ENCODE results near the gene VAV1.
"Not testable (repeated sequence)": the region's sequence is repeated elsewhere in the genome, so short reads cannot be mapped to it uniquely, and the experiment has no call there.

The VAV1 gene

GRCh38 chr19:6737873-6738786, 34.4 kb upstream of the VAV1 start:
- DNase-seq (ENCODE audit: low spot score) = peak; percentile 84

GRCh38 chr19:6738787-6739389, 33.6 kb upstream of the VAV1 start:
- peak; percentile 11 for DNase-seq (ENCODE audit: low spot score)

- peak; percentile 82 for DNase-seq (ENCODE audit: low spot score)
Observed at GRCh38 chr19:6739390-6739882, 33.1 kb upstream of the VAV1 start, which contains the start of gene TRIP10. TSS of gene TRIP10 (plus strand) at chr19:6739680. CDS start at chr19:6739762, 82 bp downstream.

GRCh38 chr19:6739883-6740588, 32.5 kb upstream of the VAV1 start:
- DNase-seq (ENCODE audit: low spot score) = no peak

GRCh38 chr19:6740589-6741343, 31.7 kb upstream of the VAV1 start:
- no peak for DNase-seq (ENCODE audit: low spot score)

GRCh38 chr19:6743066-6743465, 29.4 kb upstream of the VAV1 start:
- DNase-seq (ENCODE audit: low spot score) = no peak

- DNase-seq (ENCODE audit: low spot score) = no peak
Observed at GRCh38 chr19:6743714-6744380, 28.7 kb upstream of the VAV1 start.

GRCh38 chr19:6744381-6745301, 27.9 kb upstream of the VAV1 start:
- DNase-seq (ENCODE audit: low spot score) = no peak

GRCh38 chr19:6745965-6746364, 26.5 kb upstream of the VAV1 start:
- no peak for DNase-seq (ENCODE audit: low spot score)

- not testable (repeated sequence) for DNase-seq (ENCODE audit: low spot score)
Observed at GRCh38 chr19:6748543-6748942, 24.0 kb upstream of the VAV1 start.

- DNase-seq (ENCODE audit: low spot score) = no peak
Observed at GRCh38 chr19:6750062-6750461, 22.4 kb upstream of the VAV1 start.

GRCh38 chr19:6751189-6751588, 21.3 kb upstream of the VAV1 start:
- no peak for DNase-seq (ENCODE audit: low spot score)

GRCh38 chr19:6752256-6753177, 20.0 kb upstream of the VAV1 start:
- DNase-seq (ENCODE audit: low spot score) = no peak

GRCh38 chr19:6753178-6754031, 19.1 kb upstream of the VAV1 start:
- DNase-seq (ENCODE audit: low spot score) = peak; percentile 86

GRCh38 chr19:6754136-6754535, 18.4 kb upstream of the VAV1 start:
- DNase-seq (ENCODE audit: low spot score) = no peak

- no peak for DNase-seq (ENCODE audit: low spot score)
Observed at GRCh38 chr19:6754653-6755463, 17.6 kb upstream of the VAV1 start.

GRCh38 chr19:6760606-6761005, 11.9 kb upstream of the VAV1 start:
- DNase-seq (ENCODE audit: low spot score) = no peak

Measured in activated CD4-positive, alpha-beta T cell treated with anti-CD3 and anti-CD28 coated beads, Interleukin-2, Interleukin-4, amounts not matched to agents 100 ng/mL and 50 ng/mL, durations not matched to agents 16 hours and 8 hours (primary cell).